ENCODE measurements around the gene ADM2.

- TF ChIP-seq EZH2phosphoT487 (IDR thresholded peaks at IDR 0.05; ENCODE audit: low read length), result no peak
- TF ChIP-seq CTCF (IDR thresholded peaks at IDR 0.05; ENCODE audit: low read length), result no peak
Observed at GRCh38 chr22:50531546-50531961, 50.2 kb downstream of the ADM2 start.
